SU-DHL-6 (cell line): ENCODE results near the gene NCOA5.

Experiments used
- H2AFZ ChIP-seq: fragments of 200-600 bp; sonication (generic); 2 replicates; pipeline ENCODE4 v1.6.1; 2014; ENCODE audit warnings: low read depth, mild to moderate bottlenecking, moderate library complexity, mixed read lengths, antibody characterized with exemption, low read length; ENCODE audit not compliant: severe bottlenecking
- H3F3A ChIP-seq: fragments of 200-600 bp; shearing (Covaris generic); 2 replicates; pipeline ENCODE4 v1.6.0; 2016; ENCODE audit warnings: antibody characterized with exemption, mild to moderate bottlenecking; ENCODE audit not compliant: insufficient read depth
- H3K27ac ChIP-seq: fragments of 200-600 bp; sonication (generic); 2 replicates; pipeline ENCODE4 v1.5.1; 2016; ENCODE audit warnings: low read depth, mild to moderate bottlenecking, low read length, moderate library complexity, mixed read lengths
- H3K27me3 ChIP-seq: fragments of 200-600 bp; sonication (generic), shearing (Covaris generic); 2 replicates; pipeline ENCODE4 v1.6.0; 2014; ENCODE audit warnings: mild to moderate bottlenecking, low read length
- H3K36me3 ChIP-seq: fragments of 200-600 bp; sonication (generic); 2 replicates; pipeline ENCODE4 v1.6.1; 2014; ENCODE audit warnings: mild to moderate bottlenecking, low read length, mixed read lengths
- H3K4me2 ChIP-seq: fragments of 300-600, 200-600 bp; shearing (Covaris generic), sonication (generic); 2 replicates; pipeline ENCODE4 v1.6.0; 2014; ENCODE audit warnings: low read length, low read depth, mild to moderate bottlenecking; ENCODE audit not compliant: poor library complexity, severe bottlenecking
- H3K4me3 ChIP-seq: fragments of 200-600 bp; sonication (generic); 2 replicates; pipeline ENCODE4 v1.5.1; 2014; ENCODE audit warnings: antibody characterized with exemption, low read length, mild to moderate bottlenecking, mixed read lengths; ENCODE audit not compliant: insufficient read depth, poor library complexity, severe bottlenecking
- H3K79me2 ChIP-seq: fragments of 200-600 bp; sonication (generic); 2 replicates; pipeline ENCODE4 v1.6.1; 2014; ENCODE audit warnings: mild to moderate bottlenecking, low read length, moderate library complexity; ENCODE audit not compliant: insufficient read depth
- H3K9ac ChIP-seq: fragments of 200-600 bp; sonication (generic); 2 replicates; pipeline ENCODE4 v1.7.0; 2014; ENCODE audit warnings: mild to moderate bottlenecking, low read length
- H3K9me2 ChIP-seq: fragments of 200-600 bp; sonication (generic); replicated peaks from 2 replicates; pipeline ENCODE4 v1.6.1; 2014; ENCODE audit warnings: low read length; ENCODE audit not compliant: insufficient read depth
- H3K9me3 ChIP-seq: fragments of 200-600 bp; sonication (generic); 2 replicates; pipeline ENCODE4 v1.6.1; 2014; ENCODE audit warnings: low read length, mixed read lengths; ENCODE audit not compliant: insufficient read depth
- H4K20me1 ChIP-seq: fragments of 200-600 bp; sonication (generic); 2 replicates; pipeline ENCODE4 v1.6.1; 2014; ENCODE audit warnings: low read depth, mild to moderate bottlenecking, antibody characterized with exemption, low read length, moderate library complexity, mixed read lengths
- EZH2phosphoT487 ChIP-seq: fragments of 200-600 bp; sonication (generic), shearing (Covaris generic); conservative IDR thresholded peaks from 2 replicates; pipeline ENCODE4 v1.6.1; 2018; ENCODE audit warnings: mild to moderate bottlenecking, antibody characterized with exemption, low read length, moderate library complexity, mixed read lengths
- TF ChIP-seq, protein P1 (sequence below): fragments of 200-600 bp; sonication (generic); IDR thresholded peaks from one replicate; pipeline ENCODE4 v1.5.1; 2017; ENCODE audit warnings: antibody characterized with exemption, mild to moderate bottlenecking, low read length, moderate library complexity; ENCODE audit not compliant: insufficient read depth, poor library complexity, severe bottlenecking

NCOA5 gene

DNA sequence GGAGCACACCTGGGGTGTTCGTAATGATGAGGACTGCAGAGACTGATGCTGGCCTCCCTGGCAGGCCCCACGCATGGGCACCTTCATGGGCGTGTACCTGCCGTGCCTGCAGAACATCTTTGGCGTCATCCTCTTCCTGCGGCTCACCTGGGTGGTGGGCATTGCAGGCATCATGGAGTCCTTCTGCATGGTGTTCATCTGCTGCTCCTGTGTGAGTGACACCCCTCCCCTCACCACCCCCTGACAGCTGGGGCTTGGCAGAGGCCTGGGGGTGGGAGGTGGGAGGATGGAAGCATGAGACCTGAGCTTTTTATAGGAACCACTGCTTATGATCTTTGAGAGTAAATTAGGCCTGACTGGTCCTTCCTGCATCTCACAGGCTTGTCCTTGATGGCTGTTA, 54.0 kb downstream of the NCOA5 start:
- Histone ChIP-seq H3K4me2 (no peak overlapping the region), H3K4me3 (no peak overlapping the region), H4K20me1 (no peaks in the 10 kb centered on the region), H3K9ac (no peak overlapping the region), H3K79me2 (no peaks in the 10 kb centered on the region), H3K9me2 (no peaks in the 10 kb centered on the region), H3K27me3 (no peaks in the 10 kb centered on the region), H3K9me3 (no peaks in the 10 kb centered on the region), H3K27ac (no peak overlapping the region), H3K36me3 (no peaks in the 10 kb centered on the region), H3F3A (no peaks in the 10 kb centered on the region), H2AFZ (no peak overlapping the region)
- TF ChIP-seq EZH2phosphoT487 = no peak
- TF ChIP-seq, protein P1, sequence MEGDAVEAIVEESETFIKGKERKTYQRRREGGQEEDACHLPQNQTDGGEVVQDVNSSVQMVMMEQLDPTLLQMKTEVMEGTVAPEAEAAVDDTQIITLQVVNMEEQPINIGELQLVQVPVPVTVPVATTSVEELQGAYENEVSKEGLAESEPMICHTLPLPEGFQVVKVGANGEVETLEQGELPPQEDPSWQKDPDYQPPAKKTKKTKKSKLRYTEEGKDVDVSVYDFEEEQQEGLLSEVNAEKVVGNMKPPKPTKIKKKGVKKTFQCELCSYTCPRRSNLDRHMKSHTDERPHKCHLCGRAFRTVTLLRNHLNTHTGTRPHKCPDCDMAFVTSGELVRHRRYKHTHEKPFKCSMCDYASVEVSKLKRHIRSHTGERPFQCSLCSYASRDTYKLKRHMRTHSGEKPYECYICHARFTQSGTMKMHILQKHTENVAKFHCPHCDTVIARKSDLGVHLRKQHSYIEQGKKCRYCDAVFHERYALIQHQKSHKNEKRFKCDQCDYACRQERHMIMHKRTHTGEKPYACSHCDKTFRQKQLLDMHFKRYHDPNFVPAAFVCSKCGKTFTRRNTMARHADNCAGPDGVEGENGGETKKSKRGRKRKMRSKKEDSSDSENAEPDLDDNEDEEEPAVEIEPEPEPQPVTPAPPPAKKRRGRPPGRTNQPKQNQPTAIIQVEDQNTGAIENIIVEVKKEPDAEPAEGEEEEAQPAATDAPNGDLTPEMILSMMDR = no peak

DNA sequence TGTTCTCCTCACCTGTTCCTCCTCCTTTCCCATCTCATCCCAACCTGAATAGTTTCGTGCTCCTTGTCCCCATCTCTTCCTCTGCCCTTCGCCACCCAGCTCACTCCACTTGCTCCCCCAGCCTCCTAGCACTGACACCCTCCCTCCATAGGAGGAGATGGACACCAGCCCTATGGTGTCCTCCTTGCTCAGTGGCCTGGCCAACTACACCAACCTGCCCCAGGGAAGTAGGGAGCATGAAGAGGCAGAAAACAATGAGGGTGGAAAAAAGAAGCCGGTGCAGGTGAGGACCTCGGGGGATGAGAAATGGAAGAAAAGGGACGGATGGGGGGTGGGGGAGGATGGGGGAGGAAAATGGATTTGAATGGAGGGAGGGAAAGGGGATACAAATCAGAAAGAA, 54.5 kb downstream of the NCOA5 start:
- H3K9ac ChIP-seq = no peak overlapping the region
- no peak for TF ChIP-seq EZH2phosphoT487
- TF ChIP-seq, protein P1 = no peak
- no peaks in the 10 kb centered on the region for H3K27me3 ChIP-seq
- no peaks in the 10 kb centered on the region for H3K79me2 ChIP-seq
- H3K4me3 ChIP-seq = no peak overlapping the region
- H2AFZ ChIP-seq = no peak overlapping the region
- H3K27ac ChIP-seq = no peak overlapping the region
- H3K4me2 ChIP-seq = no peak overlapping the region
- H4K20me1 ChIP-seq = no peaks in the 10 kb centered on the region
- no peaks in the 10 kb centered on the region for H3K9me2 ChIP-seq
- no peaks in the 10 kb centered on the region for H3K9me3 ChIP-seq
- no peaks in the 10 kb centered on the region for H3K36me3 ChIP-seq
- no peaks in the 10 kb centered on the region for H3F3A ChIP-seq

- Histone ChIP-seq H3K27ac (no peak overlapping the region), H3K9me3 (no peaks in the 10 kb centered on the region), H3K4me2 (no peak overlapping the region), H3K27me3 (no peaks in the 10 kb centered on the region), H3K9ac (no peak overlapping the region), H3F3A (no peaks in the 10 kb centered on the region), H3K36me3 (no peaks in the 10 kb centered on the region), H3K9me2 (no peaks in the 10 kb centered on the region), H3K79me2 (no peaks in the 10 kb centered on the region), H3K4me3 (no peak overlapping the region), H4K20me1 (no peaks in the 10 kb centered on the region), H2AFZ (no peak overlapping the region)
- no peak for TF ChIP-seq EZH2phosphoT487
- TF ChIP-seq, protein P1 = no peak
Observed at GRCh38 chr20:46034039-46034438, 55.7 kb downstream of the NCOA5 start.

- Histone ChIP-seq H3K9me3 (no peaks in the 10 kb centered on the region), H3K79me2 (no peaks in the 10 kb centered on the region), H2AFZ (no peak overlapping the region), H4K20me1 (no peaks in the 10 kb centered on the region), H3F3A (no peaks in the 10 kb centered on the region), H3K9ac (no peak overlapping the region), H3K27ac (no peak overlapping the region), H3K27me3 (no peaks in the 10 kb centered on the region), H3K4me3 (no peak overlapping the region), H3K4me2 (no peak overlapping the region), H3K9me2 (no peaks in the 10 kb centered on the region), H3K36me3 (no peaks in the 10 kb centered on the region)
- TF ChIP-seq, protein P1 = no peak
- TF ChIP-seq EZH2phosphoT487 = no peak
Observed at GRCh38 chr20:46031701-46032254, 58.0 kb downstream of the NCOA5 start.
